IMR-90 (cell line): Measurements from ENCODE around the gene KANSL3.

Experiments used
- CEBPB ChIP-seq: IDR thresholded peaks from 2 replicates; pipeline ENCODE4 v1.6.1; 2012; ENCODE audit warnings: low read depth, low read length, improper control_type of control experiment
- CHD1 ChIP-seq: IDR thresholded peaks from 2 replicates; pipeline ENCODE4 v1.6.1; 2012; ENCODE audit warnings: low read depth, low read length, improper control_type of control experiment
- CTCF ChIP-seq: conservative IDR thresholded peaks from 2 replicates; pipeline ENCODE4 v1.5.1; 2012; ENCODE audit warnings: mild to moderate bottlenecking, low read depth, low read length, improper control_type of control experiment
- ELK1 ChIP-seq: fragments of 150-350 bp; IDR thresholded peaks from 2 replicates; pipeline ENCODE4 v1.6.1; 2016; ENCODE audit warnings: low read depth, mild to moderate bottlenecking, low read length, moderate library complexity, borderline replicate concordance
- FOS ChIP-seq: fragments of 150-350 bp; IDR thresholded peaks from 2 replicates; pipeline ENCODE4 v1.6.1; 2016; ENCODE audit warnings: low read depth, low read length
- MAFK ChIP-seq: IDR thresholded peaks from 2 replicates; pipeline ENCODE4 v1.6.1; 2012; ENCODE audit warnings: low read depth, low read length, improper control_type of control experiment
- MAZ ChIP-seq: IDR thresholded peaks from 2 replicates; pipeline ENCODE4 v1.6.1; 2012; ENCODE audit warnings: low read depth, mild to moderate bottlenecking, low read length, improper control_type of control experiment, moderate library complexity, borderline replicate concordance
- MXI1 ChIP-seq: IDR thresholded peaks from 2 replicates; pipeline ENCODE4 v1.6.1; 2012; ENCODE audit warnings: low read depth, mild to moderate bottlenecking, low read length, moderate library complexity, borderline replicate concordance
- NFE2L2 ChIP-seq: fragments of 150-350 bp; IDR thresholded peaks from 2 replicates; pipeline ENCODE4 v1.6.1; 2016; ENCODE audit warnings: low read depth, mild to moderate bottlenecking, low read length
- POLR2A ChIP-seq: IDR thresholded peaks from 2 replicates; pipeline ENCODE4 v1.6.1; 2012; ENCODE audit warnings: mild to moderate bottlenecking, low read depth, low read length
- RAD21 ChIP-seq: IDR thresholded peaks from 2 replicates; pipeline ENCODE4 v1.6.1; 2012; ENCODE audit warnings: low read length, improper control_type of control experiment
- RCOR1 ChIP-seq: IDR thresholded peaks from 2 replicates; pipeline ENCODE4 v1.6.1; 2012; ENCODE audit warnings: mild to moderate bottlenecking, low read length, improper control_type of control experiment; ENCODE audit not compliant: insufficient replicate concordance
- RFX5 ChIP-seq: IDR thresholded peaks from 2 replicates; pipeline ENCODE4 v1.8.0; 2012; ENCODE audit warnings: low read depth, mild to moderate bottlenecking, low read length, moderate library complexity
- USF2 ChIP-seq: fragments of 150-350 bp; IDR thresholded peaks from 2 replicates; pipeline ENCODE4 v1.6.1; 2017; ENCODE audit warnings: mild to moderate bottlenecking, antibody characterized with exemption, low read length, low read depth

DNA sequence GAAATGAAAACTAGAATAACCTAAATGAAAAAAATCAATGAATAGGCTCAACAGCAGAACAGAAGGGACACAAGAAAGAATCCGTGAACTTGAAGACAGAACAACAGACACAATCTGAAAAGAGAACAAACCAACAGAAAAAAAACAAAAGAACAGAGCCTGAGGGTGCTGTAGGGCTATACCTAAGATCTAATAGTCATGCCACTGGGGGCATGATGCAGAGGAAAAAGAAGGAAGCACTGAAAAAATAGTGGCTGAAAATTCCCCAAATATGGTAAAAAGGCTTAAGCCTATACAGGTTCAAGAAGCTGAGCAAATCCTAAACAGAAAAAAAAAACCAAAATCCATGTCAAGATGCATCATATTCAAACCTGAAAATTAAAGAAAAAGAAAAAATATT lies 50.3 kb downstream of the KANSL3 start:
- TF ChIP-seq CTCF (no peak), POLR2A (no peak), MAFK (no peak), CEBPB (no peak), MAZ (no peak), RCOR1 (no peak), ELK1 (no peak), FOS (no peak), RFX5 (no peak), NFE2L2 (no peak), USF2 (no peak), MXI1 (no peak), RAD21 (no peak), CHD1 (no peak)
